HG03520 (cell line): ENCODE data around the gene M6PR.
"Not testable (repeated sequence)": the region's sequence is repeated elsewhere in the genome, so short reads cannot be mapped to it uniquely, and the experiment has no call there.

Experiments used
- ATAC-seq: cut with Tn5 transposase; IDR thresholded peaks from one replicate; pipeline ENCODE4 v1.9.1; 2021; ENCODE audit warnings: mild to moderate bottlenecking, moderate library complexity; ENCODE audit not compliant: unreplicated experiment

The M6PR gene

DNA sequence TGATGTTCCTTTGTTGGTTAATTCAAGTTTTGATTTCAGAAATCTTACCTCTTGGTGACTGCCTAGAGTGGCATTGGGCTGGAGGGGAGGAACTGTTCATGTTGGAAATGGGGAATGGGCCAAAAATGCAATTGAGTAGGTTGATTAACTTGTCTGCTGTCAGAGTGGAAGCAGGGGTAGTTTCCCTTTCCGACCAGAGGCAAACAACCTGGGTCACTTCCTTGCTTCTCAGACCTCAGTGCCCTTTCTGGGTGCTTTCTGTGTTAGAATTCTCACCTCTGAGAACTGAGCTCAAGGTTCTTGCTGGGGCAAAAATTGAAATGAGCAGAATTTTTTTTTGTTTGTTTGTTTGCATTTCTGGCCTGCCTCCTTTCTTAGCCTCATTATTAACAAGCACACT, 2.3 kb upstream of the M6PR start:
- no peak for ATAC-seq

DNA sequence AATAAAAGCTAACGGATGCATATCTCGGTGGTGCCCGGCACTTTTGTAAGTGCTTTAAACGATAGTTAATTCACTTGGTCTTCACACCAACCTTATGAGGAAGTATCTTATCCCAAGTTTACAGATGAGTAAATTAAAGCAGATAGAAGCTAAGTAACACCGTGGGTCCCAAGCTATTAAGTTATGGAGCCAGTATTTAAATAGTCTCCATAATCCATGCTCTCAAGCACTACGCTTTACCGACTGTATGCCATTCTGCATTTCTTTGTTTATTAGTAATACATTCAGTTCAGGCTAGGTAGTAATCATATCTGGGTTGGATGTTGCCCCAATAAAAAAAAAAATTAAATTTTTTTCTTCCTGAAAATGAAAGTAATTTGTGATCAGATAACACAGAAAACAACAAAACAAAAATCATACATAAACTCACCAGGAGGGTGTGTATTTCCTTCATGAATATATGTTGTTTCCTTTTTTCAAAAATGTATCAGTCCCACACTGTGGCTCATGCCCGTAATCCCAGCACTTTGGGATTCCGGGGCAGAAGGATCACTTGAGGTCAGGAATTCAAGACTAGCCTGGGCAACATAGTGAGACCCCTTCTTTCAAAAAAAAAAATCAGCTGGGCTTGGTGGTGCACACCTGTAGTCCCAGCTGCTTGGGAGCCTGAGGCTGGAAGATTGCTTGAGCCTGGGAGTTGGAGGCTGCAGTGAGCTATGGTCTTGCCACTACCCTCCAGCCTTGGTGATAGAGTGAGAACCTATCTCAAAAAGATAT, 1.4 kb upstream of the M6PR start:
- ATAC-seq = no peak

- peak; percentile 9 for ATAC-seq
Observed at GRCh38 chr12:8950221-8950527, 729 bp upstream of the M6PR start.

DNA sequence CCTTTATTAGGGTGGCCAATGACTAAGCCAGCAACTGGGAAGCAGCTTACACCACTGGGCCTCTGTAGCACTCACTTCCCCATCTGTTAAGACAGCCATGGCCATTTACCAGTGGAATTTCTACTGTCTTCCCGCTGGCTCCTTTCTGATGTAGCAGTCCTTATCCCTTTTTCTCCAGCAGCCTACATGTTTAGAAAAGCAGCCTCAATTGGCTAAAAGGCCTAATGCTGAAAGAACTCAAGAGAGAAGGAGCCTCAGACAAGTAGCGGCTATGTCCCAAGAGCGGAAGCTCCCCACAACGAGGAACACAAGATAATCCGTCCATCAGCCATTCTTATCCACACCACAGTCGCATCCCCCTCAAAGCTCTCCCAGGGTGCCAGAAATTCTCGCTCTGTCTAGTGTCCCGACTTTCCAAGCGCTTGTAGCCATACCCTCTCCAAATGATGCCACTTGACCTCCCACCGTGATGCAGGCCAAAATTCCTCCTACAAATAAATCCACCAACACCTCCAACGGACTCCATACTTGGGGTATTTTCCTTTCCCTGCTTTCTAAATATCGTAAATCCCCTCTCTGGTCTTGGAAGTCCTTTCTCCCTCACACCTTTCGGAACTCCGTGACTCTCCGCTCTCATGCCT, 624 bp downstream of the M6PR start:
- no peak for ATAC-seq

GRCh38 chr12:8947737-8948136, 1.7 kb downstream of the M6PR start:
- ATAC-seq = no peak

DNA sequence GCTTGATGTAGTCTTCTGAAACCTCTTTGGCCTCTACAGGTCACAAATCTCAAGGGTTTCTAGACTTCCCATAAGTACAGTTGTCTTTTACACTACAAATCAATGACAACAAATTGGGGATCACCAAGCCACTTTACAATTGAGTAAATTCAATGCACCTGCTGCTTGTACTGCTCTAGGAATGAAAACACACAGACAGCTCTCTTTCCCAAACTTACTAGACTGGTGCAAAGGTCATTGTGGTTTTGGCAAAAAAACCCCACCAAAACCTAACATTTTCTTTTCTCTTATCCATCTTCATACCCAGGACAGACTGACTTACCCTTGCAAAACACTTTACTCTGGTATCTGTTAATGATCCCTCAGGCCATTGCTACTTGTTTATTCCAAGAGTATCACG, 2.7 kb downstream of the M6PR start:
- ATAC-seq = no peak

- no peak for ATAC-seq
Observed at GRCh38 chr12:8943565-8944186, 5.8 kb downstream of the M6PR start.

DNA sequence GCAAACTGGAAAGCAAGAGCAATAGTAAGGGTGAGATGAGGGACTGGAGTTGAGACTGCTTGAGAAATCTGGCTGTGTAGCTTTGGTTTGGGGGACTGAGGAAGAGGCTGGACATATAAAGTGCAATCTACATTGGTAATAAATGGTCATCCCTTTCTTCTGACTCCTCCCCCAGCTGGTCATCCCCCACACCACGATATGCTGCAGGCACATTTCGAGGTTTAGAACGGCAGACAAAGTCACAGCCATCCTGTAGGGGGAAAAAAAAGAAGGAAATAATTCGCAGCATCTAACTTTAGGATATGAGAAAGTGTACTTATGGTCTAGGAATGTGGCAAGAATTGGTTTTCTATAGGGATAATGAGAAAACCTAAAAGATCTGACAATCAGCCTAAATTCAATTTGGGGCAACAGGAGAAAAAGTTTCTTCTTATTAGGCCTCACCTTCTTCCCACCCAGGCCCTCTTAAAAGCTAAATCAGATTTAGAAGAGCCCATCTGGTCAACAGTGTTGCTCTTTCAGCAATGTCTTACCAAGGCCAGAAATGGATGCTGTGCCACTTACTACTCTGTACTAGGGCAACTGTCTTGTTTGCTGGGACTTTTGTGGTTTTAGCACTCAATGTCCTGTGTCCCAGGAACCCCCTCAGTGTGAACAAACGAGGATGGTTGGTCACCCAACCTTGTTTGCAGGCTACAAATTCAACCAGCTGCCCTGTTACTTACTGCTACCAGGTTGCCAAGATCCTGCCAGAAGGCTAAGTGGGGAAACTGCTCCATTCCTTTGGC, 7.6 kb downstream of the M6PR start:
- ATAC-seq = no peak

GRCh38 chr12:8937842-8938442, 11.5 kb downstream of the M6PR start:
- ATAC-seq = not testable (repeated sequence)

DNA sequence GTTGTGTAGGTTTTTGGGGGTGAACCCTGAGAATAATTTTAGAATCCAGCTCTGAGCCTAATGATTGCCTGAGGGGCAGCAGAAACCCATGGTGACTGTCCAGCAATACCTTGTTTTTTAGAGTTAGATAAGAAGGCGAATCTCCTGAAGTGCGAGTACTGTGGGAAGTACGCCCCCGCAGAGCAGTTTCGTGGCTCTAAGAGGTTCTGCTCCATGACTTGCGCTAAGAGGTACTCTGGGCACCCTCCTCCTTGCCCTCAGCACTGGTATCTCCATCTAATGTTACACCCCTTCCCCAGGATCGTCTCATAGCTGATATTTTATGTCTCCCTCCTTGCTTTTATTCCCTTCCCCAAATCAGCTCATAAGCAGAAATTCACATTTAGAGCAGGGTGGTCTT, 12.7 kb downstream of the M6PR start:
- ATAC-seq = no peak

DNA sequence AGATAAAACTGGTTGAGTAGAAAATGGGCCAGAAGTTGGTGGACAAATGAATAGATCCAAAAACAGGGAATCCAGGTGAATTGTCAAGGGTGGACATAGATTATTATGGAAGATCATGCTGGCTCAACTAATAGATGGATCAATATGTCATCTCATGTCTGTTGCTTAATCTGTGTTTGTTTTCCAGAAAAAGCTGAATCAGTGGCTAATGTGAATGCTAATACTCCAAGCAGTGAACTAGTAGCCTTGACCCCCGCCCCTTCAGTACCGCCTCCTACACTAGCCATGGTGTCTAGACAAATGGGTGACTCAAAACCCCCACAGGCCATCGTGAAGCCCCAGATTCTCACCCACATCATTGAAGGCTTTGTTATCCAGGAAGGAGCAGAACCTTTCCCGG, 15.4 kb downstream of the M6PR start:
- ATAC-seq = not testable (repeated sequence)

DNA sequence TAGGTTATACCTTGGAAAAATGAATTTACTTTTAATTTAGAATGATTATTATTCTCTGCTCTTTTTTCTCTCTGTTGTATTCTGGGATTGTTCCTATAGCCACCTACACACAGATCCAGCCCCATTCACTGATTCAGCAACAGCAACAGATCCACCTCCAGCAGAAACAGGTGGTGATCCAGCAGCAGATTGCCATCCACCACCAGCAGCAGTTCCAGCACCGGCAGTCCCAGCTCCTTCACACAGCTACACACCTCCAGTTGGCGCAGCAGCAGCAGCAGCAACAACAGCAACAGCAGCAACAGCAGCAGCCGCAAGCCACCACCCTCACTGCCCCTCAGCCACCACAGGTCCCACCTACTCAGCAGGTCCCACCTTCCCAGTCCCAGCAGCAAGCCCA, 17.0 kb downstream of the M6PR start:
- not testable (repeated sequence) for ATAC-seq

DNA sequence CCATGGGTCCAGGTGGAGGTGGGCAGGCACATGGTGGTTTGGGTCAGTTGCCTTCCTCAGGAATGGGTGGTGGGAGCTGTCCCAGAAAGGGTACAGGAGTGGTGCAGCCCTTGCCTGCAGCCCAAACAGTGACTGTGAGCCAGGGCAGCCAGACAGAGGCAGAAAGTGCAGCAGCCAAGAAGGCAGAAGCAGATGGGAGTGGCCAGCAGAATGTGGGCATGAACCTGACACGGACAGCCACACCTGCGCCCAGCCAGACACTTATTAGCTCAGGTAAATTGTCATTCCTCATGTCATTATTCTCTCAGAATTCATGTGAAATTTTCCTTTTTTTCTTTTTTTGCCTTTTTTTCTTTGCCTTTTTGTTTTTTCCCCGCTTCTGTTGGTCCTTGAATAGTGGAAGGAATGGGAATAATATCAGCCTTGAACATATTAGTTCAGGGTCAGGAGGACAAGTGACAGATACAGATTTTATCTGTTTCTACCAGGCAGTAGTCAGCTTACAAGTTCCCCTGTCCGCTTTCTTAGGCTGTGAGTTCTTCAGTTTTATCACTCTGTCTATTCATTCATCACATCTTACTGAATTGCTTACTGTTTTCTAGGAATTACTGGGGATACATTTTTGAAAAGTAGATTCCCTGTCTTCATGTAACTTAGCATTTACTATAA, 18.7 kb downstream of the M6PR start:
- not testable (repeated sequence) for ATAC-seq

GRCh38 chr12:8922544-8922943, 26.9 kb downstream of the M6PR start:
- no peak for ATAC-seq

GRCh38 chr12:8919643-8920042, 29.8 kb downstream of the M6PR start:
- not testable (repeated sequence) for ATAC-seq

DNA sequence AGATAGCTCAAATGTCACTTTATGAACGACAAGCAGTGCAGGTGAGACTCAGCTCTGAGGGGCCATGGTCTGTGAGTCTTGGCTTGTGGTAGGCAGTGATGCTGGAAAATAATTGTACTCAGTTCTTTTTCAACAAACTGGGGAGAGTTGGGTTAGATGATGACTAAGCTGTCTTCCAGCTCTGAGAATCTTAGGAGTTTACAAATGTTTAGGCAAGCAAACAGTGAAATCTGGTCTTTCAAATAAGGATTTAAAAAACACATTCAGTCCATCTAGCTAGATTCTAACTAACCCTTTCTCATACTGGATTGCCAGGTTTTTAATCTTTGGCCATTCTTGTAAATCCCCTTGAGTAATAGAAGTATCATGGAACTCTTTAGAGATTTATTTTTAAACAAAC, 31.7 kb downstream of the M6PR start:
- no peak for ATAC-seq

DNA sequence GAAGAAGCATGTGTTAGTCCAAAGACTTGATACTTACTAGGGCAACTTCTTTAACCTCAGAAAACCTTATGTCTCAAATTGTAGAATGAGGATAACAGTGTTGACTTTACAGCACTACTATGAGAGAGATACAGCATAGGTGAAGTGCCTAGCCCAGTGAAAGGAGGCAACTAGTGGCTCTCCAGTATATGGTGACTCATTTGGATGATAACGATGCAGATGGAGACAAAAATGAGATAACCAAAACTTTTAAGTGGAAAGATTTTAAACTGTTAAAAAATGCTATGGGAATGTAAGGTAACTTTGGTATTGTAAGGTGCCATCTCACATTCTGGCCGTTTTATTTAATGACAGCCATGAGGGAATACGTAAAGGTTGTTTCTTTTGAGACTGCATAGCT, 32.4 kb downstream of the M6PR start:
- no peak for ATAC-seq

DNA sequence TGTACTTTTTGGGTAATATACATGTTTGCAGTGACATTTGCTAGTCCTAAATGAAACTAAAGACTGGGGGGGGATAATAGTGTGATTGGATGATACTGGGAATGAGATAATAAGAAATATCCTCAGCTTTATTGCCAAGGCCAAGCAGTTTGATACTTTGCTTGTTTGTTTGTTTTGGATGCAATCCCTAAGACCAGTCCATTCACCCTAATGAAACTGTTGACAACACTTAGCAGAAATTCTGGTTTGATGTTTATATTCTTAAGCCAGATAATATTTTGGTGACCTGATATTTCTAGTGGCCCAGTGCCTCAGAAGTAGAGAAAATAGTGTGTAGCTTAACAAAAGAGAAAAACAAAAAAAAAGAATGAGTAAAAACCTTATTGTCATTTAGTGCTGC, 33.3 kb downstream of the M6PR start:
- ATAC-seq = no peak

DNA sequence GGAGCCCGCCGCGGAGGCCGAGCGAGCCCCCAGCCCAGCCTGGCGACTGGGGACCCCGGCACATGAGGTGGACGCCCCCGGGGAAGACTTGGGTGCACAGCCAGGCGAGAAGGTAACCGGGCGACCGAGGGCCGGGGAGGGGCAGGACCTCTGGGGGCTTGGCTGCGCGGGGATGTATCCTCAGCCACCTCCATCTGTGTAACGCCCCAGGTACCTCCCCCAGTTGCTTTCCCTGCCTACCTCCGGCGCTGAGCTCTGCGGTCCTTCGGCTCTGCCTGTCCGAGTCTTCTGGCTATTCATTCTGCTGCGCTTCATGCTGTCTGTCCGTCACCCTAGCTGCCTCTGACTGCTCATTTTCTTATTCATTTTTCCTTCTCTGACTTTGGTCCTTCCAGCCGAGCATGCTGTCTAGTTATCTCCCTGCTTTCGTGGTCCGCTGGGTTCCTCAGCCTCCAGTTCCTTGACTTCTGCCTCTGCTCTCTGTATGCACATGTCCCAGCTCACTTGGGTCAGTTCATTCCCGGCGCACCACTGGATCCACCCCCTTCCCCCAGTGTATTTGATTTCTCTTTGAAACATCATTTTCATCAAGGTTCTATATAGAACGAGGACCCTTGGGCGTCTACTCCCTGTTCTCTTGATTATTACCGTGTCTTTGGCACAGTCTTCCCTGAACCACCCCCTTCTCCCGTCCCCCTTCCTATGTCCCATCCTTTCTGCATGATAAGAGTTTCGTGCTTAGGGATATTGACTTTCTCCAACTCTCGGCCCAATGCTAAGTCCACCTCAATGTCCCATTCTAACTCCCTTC, 34.5 kb downstream of the M6PR start:
- peak; percentile 58 for ATAC-seq
